Endothelial cell (in vitro differentiated cells): ENCODE data around the gene NT5DC3. TPM values are rescaled to one million over a fixed set of nuclear protein-coding genes. Genes with fewer than 3 reads are reported as not detected.
"Not testable (repeated sequence)": the region's sequence is repeated elsewhere in the genome, so short reads cannot be mapped to it uniquely, and the experiment has no call there.

Source experiments
- DNase-seq: peaks from one replicate; pipeline ENCODE4 v3.0.0; 2021; ENCODE audit warnings: low spot score
- H3K27ac Mint-ChIP-seq: one replicate; pipeline ENCODE4 v1.8.0; 2021; ENCODE audit warnings: mixed read lengths, inconsistent platforms; ENCODE audit not compliant: unreplicated experiment
- H3K27me3 Mint-ChIP-seq: one replicate; pipeline ENCODE4 v1.8.0; 2021; ENCODE audit warnings: mild to moderate bottlenecking, moderate library complexity, mixed read lengths, inconsistent platforms; ENCODE audit not compliant: unreplicated experiment
- H3K36me3 Mint-ChIP-seq: one replicate; pipeline ENCODE4 v1.8.0; 2021; ENCODE audit warnings: mild to moderate bottlenecking, low read depth, mixed read lengths, inconsistent platforms; ENCODE audit not compliant: unreplicated experiment
- H3K4me1 Mint-ChIP-seq: one replicate; pipeline ENCODE4 v1.8.0; 2021; ENCODE audit warnings: mild to moderate bottlenecking, mixed read lengths, inconsistent platforms; ENCODE audit not compliant: unreplicated experiment
- H3K4me3 Mint-ChIP-seq: one replicate; pipeline ENCODE4 v1.8.0; 2021; ENCODE audit warnings: mild to moderate bottlenecking, mixed read lengths, inconsistent platforms; ENCODE audit not compliant: unreplicated experiment
- H3K9me3 Mint-ChIP-seq: one replicate; pipeline ENCODE4 v1.8.0; 2021; ENCODE audit warnings: mixed read lengths, inconsistent platforms; ENCODE audit not compliant: unreplicated experiment
- total RNA-seq: library from RNA; stranded (reverse); fragmentation: NEBNext Ultra II Directional; extraction: Animal tissue kit (Norgen Biotek cat#: 25700); gene quantifications from one replicate; pipeline ENCODE4 v1.2.1, GENCODE V29; 2021; ENCODE audit not compliant: unreplicated experiment
- TF ChIP-seq, protein P1 (sequence below): fragments of 200-600 bp; sonication (generic); IDR thresholded peaks from one replicate; pipeline ENCODE4 v1.5.0; 2021; ENCODE audit warnings: antibody characterized with exemption; ENCODE audit not compliant: unreplicated experiment

Gene NT5DC3
- total RNA-seq, 1 donor from 2014 or later = 1.3 TPM

GRCh38 chr12:103812789-103813188 lies 28.2 kb downstream of the NT5DC3 start:
- no peak for DNase-seq
- TF ChIP-seq, protein P1, sequence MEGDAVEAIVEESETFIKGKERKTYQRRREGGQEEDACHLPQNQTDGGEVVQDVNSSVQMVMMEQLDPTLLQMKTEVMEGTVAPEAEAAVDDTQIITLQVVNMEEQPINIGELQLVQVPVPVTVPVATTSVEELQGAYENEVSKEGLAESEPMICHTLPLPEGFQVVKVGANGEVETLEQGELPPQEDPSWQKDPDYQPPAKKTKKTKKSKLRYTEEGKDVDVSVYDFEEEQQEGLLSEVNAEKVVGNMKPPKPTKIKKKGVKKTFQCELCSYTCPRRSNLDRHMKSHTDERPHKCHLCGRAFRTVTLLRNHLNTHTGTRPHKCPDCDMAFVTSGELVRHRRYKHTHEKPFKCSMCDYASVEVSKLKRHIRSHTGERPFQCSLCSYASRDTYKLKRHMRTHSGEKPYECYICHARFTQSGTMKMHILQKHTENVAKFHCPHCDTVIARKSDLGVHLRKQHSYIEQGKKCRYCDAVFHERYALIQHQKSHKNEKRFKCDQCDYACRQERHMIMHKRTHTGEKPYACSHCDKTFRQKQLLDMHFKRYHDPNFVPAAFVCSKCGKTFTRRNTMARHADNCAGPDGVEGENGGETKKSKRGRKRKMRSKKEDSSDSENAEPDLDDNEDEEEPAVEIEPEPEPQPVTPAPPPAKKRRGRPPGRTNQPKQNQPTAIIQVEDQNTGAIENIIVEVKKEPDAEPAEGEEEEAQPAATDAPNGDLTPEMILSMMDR = no peak
- Mint-ChIP-seq H3K4me1 (no peaks in the 10 kb centered on the region), H3K9me3 (no peaks in the 10 kb centered on the region), H3K27ac (no peak overlapping the region), H3K4me3 (no peak overlapping the region), H3K36me3 (no peaks in the 10 kb centered on the region), H3K27me3 (no peaks in the 10 kb centered on the region)

GRCh38 chr12:103811791-103812190 lies 29.2 kb downstream of the NT5DC3 start:
- Mint-ChIP-seq H3K27me3 (no peaks in the 10 kb centered on the region), H3K36me3 (no peaks in the 10 kb centered on the region), H3K9me3 (no peaks in the 10 kb centered on the region), H3K4me1 (no peaks in the 10 kb centered on the region), H3K4me3 (no peak overlapping the region), H3K27ac (no peak overlapping the region)
- no peak for DNase-seq
- TF ChIP-seq, protein P1 = no peak

GRCh38 chr12:103810111-103810510 lies 30.9 kb downstream of the NT5DC3 start:
- H3K4me3 Mint-ChIP-seq = no peak overlapping the region
- TF ChIP-seq, protein P1 = no peak
- no peaks in the 10 kb centered on the region for H3K27me3 Mint-ChIP-seq
- no peaks in the 10 kb centered on the region for H3K4me1 Mint-ChIP-seq
- H3K9me3 Mint-ChIP-seq = no peaks in the 10 kb centered on the region
- no peak for DNase-seq
- H3K27ac Mint-ChIP-seq = no peak overlapping the region
- H3K36me3 Mint-ChIP-seq = no peaks in the 10 kb centered on the region

DNA sequence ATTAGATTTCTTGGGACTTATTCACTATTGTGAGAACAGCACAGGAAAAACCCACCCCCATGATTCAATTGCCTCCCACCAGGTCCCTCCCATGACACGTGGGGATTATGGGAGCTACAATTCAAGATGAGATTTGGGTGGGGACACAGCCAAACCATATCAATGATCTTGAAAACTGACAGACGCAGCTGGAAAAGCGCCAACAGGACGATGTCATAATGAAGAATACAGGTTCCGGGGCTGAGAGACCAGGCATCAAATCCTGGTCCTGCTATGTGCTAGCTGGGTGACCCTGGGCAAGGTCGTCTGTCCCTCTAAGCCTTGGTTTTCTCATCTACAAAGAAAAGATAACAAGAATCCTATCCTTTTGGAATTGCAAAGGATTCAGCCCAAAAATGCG lies 31.4 kb downstream of the NT5DC3 start:
- DNase-seq, H3K36me3 Mint-ChIP-seq, H3K9me3 Mint-ChIP-seq, H3K4me3 Mint-ChIP-seq, H3K27me3 Mint-ChIP-seq, H3K4me1 Mint-ChIP-seq, H3K27ac Mint-ChIP-seq: not testable (repeated sequence)

- Mint-ChIP-seq H3K36me3 (no peaks in the 10 kb centered on the region), H3K9me3 (no peaks in the 10 kb centered on the region), H3K27me3 (no peaks in the 10 kb centered on the region), H3K4me3 (no peak overlapping the region), H3K27ac (no peak overlapping the region), H3K4me1 (peaks cover 4% of the 10 kb centered on the region)
- DNase-seq = no peak
- TF ChIP-seq, protein P1 = no peak
Measured at GRCh38 chr12:103809154-103809553, 31.9 kb downstream of the NT5DC3 start.
